GM21737 (cell line): ENCODE data around the gene TEX13A.

Experiments used
- ATAC-seq: cut with Tn5 transposase; IDR thresholded peaks from one replicate; pipeline ENCODE4 v1.9.1; 2021; ENCODE audit warnings: mild to moderate bottlenecking, moderate library complexity; ENCODE audit not compliant: unreplicated experiment

TEX13A gene

GRCh38 chrX:105179644-105180043, 40.9 kb downstream of the TEX13A start:
- ATAC-seq = no peak

GRCh38 chrX:105173071-105173470, 47.4 kb downstream of the TEX13A start:
- ATAC-seq = no peak
